CD4-positive, alpha-beta T cell treated with Interleukin-15 for 1 hour (primary cell): ENCODE measurements around the gene CEACAM18.
"Not testable (repeated sequence)": the region's sequence is repeated elsewhere in the genome, so short reads cannot be mapped to it uniquely, and the experiment has no call there.

Source experiments
- DNase-seq: peaks from one replicate; pipeline ENCODE4 v3.0.0-alpha.2; 2020

The CEACAM18 gene

DNA sequence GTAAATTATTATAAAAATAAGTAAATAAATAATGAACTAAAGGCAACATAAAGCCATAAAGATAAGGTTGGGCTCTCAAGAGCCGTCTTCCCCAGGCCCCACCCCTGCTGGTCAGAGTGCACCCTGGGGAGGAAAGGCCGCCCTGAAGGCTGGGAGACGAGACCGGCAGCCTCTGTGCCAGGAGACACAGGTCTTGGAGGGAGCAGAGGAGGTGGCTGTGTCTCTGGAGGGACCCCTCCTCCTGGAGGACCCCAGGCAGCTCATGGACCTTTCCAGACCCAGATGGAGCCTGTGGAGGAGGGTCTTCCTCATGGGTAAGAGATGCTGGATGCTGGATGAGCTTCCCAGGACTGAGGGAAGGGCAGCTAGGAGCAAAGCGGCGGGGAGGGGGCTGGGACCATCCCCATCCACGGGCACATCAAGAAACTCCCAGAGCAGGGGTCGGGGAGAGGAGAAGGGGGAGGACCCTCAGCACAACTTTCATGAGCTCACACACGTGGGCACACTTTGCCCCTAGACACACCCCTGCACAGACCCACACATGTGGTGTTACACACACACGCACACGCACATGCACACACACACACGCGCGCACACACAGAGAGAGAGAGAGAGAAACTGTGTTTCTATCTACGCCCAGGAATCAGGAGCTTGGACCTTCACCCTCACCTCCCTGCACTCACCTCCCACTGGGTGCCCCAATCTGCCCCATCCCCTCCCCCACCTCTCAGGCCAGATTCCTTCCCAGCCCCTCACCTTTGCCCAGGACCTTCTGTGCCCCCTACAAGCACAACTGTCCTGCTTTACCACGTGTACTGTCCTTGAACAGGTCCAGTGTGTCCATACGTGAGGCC is at the start of gene CEACAM18:
CEACAM18 (plus strand) TSS at position 159 of the 854 bp plus-strand sequence.
- DNase-seq, result no peak

DNA sequence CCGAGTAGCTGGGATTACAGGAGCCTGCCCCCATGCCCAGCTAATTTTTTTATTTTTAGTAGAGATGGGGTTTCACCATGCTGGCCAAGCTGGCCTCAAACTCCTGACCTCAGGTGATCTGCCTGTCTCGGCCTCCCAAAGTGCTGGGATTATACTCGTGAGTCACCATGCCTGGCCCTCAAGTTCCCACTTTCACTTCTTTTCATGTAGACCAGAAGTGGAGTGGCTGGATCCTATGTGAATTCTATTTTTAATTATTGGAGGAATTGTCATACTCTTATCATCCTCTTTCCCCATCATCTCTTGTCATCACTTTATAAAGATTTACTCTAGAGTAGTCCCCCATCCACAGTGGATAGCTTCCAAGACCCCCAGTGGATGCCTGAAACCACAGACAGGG is 48.1 kb upstream of the CEACAM18 start:
- no peak for DNase-seq

DNA sequence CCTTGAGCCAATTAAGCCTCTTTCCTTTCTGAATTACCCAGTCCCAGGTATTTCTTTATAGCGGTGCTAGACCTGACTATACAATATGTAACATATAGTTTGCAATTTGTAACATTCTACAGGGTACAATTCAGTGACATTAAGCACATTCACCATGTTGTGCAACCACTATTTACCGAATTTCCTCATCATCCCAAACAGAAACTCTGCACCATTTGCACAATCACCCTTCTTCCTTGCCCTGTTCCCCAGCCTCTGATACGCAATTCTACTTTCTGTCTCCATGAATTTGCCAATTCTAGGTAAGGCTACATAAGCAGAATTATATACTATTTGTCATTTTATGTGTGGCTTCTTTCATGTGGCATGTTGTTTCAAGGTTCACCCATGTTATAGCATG is 47.2 kb upstream of the CEACAM18 start:
- no peak for DNase-seq

DNA sequence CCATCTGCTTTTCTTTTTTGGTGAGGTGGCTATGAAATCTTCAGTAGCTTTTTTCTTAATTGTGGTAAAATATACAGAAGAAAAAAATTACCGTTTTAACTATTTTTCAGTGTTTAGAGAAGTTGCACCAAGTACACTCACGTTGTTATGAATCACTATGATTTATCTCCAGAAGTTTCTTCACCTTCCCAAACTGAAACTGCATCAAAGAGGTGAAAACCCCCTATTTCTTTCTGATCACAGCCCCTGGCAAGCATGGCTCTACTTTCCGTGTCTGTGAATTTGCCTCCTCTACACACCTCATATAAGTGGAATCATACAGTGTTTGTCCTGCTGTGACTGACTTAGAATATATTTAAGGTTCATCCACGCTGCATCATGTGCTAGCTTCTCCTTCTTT is 45.3 kb upstream of the CEACAM18 start:
- no peak for DNase-seq

DNA sequence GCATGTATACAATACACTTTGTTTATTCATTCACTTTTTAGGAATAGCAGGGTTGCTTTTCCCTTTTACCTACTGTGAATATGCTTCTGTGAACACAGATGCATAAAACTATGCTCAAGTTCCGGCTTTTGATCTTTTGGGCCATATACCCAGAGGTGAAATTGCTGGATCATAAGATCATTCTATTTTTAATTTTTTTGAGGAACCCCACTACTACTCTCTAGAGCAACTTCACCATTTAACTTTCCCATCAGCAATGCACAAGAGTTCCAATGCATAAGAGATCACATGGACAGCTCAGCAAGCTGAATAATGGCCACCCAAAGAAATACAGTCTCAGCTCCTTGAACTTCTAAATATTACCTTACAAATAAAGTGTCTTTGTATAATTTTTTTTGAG is 43.9 kb upstream of the CEACAM18 start:
- no peak for DNase-seq

DNA sequence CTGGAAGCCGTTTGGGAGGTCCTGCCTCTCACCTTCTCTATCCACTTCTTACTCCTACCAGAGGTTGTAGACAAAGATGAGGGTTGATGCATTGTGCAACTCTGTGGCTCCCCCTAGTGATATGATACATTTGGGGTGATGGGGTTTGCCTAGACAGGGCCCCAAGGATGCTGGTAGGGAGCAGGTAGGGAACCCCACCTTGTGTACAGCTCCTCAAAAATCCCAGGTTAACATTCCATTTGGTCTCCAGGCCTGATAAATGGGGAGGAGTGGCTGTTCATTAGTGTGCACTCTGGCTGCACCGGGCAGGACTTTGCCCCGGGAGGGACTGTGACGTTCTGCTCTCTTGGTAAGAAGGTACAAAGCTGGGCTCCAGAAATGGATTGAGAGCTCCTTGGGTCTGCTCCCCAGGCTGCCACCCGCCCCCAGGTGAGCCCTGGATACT is 39.3 kb upstream of the CEACAM18 start:
- DNase-seq, result peak; percentile 38

DNA sequence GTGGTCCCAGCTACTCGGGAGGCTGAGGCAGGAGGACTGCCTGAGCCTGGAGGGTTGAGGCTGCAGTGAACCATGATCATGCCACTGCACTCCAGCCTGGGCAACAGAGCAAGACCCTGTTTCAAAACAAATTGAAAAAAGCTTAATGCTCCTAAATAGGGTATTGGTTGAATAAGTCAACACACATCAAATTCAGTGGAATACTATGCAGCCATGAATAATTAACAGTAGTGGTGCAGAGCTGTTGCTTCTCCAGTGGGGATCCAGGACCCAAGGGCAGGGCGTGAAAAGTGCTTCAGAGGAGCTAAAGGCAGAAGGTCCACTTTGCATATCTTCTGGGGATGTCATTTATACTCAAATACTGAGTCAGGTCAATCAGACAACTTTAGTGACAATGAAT is 38.3 kb upstream of the CEACAM18 start:
- DNase-seq, result no peak

DNA sequence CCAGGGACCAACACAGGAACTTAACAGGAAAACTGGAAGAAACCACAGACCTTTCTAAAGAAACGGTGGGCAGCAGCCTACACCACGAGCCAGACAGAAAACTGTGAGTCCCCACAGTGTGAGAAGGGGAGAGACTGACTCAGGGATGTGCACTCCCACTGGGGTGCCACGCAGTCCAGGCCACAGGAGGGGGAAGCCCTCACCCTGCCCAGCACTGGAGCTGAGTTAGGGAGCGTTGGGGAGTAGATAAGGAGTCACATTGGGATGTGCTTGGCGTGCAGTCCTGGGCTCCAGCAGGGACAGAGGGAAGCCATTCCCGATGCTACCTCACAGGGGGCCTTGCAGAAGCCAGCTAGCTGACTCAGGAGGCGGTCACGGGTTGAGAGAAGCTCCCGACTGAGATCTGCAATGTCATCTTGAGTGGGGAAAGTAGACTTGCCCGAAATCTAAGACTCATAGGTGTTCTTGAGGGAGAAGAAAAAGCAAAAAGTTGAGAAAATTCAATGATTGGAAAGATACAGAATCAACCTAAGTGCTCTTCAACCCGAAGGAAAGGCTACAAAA is 37.4 kb upstream of the CEACAM18 start:
- DNase-seq, result peak; percentile 36

DNA sequence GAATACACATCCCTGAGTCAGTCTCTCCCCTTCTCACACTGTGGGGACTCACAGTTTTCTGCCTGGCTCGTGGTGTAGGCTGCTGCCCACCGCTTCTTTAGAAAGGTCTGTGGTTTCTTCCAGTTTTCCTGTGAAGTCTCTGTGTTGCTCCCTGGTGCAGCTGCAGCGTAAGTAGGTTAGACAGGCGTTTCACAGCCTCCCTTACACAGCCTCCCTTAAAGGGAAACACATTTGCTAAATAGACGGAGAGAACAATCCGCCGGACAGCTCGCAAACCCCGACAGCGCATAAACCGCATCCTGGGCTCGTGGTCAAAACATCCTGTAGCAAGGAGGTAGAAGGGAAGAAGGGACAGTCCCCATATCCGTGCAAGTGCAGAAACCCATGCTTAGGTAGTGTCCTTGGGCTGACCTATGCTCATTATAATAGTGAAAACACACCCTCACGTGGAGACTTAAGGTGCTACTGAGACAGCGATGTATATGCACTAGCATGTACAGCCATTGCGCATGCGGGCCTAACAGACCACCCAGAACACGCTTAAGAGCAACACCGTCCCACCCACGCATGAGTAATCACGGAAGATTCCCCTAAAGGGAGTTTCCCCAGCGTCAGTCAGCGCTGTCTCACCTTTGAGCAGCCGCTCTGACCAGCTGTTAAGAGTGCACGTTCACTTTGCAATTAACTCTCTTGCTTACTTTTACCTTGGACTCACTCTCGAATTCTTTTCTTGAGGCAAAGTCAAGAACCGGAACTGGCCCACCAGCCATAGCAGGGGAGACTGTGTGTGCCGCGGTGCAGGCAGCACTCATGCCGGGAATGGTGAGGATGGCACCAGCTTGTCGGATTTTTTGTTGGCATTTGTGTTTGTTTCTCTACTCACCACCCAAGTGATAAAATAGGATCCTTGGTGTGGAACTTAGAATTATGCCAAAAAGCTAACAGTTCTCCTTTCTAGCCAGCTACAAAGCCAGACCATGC is 36.6 kb upstream of the CEACAM18 start:
- DNase-seq, result peak; percentile 89

DNA sequence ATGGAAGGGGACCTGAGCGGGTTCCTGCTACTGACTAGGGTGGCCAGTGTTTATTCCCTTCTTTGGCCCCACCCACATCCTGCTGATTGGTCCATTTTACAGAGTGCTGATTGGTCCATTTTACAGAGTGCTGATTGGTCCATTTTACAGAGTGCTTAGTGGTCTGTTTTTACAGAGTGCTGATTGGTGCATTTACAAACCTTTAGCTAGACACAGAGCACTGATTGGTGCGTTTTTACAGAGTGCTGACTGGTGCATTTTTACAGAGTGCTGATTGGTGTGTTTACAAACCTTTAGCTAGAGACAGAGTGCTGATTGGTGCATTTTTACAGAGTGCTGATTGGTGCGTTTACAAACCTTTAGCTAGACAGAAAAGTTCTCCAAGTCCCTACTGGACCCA is 30.8 kb upstream of the CEACAM18 start:
- DNase-seq, result not testable (repeated sequence)

DNA sequence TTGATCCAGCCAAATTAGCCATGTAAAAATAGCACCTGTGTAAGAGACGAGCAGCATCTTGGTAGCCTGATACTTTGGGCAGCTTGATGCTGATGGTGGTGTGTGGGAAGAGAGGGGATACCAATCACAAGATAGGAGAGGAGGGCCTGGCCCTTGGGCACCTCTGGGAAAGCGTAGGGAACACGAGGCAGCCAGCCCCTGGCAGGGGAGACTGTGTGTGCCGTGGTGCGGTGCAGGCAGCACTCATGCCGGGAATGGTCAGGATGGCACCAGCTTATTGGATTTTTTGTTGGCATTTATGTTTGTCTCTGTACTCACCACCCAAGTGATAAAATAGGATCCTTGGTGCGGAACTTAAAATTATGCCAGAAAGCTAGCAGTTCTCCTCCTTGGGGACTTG is 30.3 kb upstream of the CEACAM18 start:
- no peak for DNase-seq

DNA sequence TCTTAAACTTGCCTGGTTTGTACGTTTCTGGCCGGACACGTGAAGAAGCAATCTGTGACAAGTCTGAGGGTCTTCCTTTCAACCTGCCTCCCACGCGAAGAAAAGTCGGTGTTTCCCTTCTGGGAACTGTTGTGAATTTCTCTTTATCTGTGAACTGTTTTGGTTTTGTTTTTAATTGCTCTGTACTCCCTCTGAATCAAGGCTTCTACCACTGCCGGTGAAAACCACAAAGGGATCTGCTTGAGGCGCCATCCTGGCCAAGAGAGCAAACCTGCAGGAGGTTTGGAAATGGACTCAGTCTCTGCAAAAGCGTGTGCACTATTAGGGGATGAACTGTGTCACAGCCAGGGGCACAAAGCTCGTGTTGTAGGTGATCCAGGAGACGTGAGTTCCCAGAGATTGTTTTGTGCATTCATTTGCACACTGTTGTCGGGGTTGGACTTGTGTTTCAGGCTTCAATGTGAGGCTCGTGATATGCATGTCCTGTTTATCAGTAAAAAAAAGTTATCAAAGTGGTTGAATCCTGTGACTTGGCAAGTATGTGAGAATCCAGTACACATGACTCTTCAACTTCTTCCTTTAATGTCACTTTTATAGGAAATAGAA is 29.8 kb upstream of the CEACAM18 start:
- no peak for DNase-seq

DNA sequence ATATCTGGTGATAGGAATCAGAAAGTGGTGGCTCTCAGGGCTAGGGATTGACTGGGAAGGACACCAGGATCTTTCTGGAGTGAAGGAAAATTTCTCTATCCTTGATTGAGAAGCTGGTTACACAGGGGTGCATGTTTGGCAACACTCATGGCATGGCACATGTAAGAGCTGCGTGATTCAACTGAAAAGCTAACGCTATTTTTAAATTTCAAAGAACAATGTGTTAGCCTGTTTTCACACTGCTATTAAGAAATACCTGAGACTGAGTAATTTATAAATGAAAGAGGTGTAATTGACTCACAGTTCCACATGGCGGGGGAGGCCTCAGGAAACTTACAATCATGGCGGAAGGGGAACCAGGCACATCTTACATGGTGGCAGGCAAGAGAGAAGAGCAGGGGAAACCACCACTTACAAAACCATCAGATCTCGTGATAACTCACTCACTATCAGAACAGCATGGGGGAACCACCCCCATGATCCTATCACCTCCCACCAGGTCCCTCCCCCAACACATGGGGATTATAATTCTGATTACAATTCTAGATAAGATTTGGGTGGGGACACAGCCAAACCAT is 27.5 kb upstream of the CEACAM18 start:
- DNase-seq, result no peak

DNA sequence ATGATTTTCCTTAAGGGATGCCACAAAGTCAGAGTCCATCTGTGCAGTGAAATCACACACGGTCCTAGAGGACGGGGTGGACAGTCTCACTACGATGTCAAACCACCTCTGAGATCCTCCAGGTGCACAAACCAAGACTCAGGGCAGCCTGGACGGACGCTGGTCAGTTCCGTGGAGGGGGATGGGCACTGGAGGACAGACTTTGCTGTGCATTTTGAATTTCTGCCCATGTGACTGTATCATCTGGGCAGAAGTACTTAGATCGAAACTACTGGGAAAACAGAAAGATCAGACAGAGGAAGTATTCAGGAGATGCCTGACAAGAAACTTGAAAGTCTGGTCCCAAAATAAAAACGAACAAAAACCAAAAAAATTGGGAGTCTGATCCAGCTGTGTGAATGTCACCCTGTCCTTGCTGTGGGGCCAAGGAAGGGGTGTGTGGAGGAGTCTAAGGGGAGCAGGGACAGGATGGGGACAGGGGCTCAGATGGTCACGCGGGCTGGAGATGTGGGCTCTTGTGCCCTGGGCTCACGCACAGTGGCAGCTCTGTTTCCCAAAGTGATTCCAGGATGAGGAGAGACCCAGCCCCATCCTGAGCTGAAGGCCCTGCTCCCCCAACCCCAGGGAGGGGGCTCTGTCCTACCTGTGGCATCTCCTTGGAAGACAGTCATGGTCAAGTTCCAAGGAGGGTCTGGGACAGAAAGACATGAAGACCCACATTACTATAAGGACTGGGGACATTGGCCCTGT is 21.6 kb upstream of the CEACAM18 start:
- DNase-seq, result no peak

DNA sequence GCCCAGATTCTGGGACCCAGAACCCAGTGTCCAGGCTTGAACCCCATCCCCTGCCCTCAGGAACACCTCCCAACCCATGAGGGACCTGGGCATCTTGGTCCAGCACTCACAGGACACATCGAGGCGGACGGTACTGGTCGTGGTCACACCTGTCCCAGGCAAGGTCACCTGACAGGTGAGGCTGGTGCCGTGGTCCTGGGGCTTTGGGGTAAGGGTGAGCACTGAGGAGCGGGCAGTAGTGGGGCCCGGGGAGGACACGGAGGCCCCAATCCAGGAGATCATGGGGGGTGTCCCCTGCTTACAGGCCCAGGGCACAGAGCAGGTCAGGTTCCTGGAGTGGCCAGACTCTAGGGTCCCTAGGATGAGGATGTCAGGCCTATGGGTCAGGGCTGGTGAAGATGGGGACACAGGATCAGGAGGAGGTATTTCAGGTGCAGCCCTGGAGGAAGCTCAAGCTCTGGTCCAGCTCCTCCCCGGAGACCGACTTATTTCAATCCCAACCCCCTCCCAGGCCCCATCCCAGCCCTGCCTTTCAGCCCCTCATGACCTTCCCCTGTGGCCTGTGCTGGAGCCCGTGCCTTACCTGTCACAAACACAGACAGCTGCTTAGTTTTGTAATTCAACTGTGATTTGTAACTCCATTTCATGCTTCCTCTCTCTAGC is 20.9 kb upstream of the CEACAM18 start:
- no peak for DNase-seq

DNA sequence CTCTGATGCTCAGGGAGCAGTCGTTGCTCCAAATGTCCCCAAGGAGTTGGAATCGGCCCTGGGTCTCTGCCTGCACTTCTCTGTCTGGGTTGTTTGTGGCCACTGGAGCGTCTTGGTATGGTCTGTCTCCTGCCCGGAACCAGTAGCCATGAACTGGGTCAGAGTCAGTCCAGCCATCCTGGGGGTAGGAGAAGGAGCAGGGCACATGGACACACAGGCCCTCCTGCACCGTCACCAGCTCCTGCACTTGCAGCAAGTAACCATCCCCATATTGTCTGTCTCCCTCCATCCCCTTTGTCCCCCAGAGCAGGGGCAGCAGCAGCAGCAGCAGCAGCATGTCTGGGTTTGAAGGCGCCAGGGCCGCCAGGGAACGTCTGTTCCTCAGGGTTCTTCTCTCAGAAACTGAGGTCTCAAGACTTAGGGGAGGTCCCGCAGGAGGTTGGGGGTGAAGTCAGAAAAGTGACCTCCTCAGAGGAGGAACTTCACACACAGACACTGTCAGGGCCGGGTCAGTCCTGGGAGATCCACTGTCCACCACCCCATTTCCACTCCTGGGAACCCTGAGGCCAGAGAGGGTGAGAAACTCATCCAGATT is 20.2 kb upstream of the CEACAM18 start, which contains the start of gene SIGLEC8:
SIGLEC8 (minus strand) TSS at position 404 of the 595 bp plus-strand sequence; CDS start at position 337, 67 bp downstream.
- no peak for DNase-seq

DNA sequence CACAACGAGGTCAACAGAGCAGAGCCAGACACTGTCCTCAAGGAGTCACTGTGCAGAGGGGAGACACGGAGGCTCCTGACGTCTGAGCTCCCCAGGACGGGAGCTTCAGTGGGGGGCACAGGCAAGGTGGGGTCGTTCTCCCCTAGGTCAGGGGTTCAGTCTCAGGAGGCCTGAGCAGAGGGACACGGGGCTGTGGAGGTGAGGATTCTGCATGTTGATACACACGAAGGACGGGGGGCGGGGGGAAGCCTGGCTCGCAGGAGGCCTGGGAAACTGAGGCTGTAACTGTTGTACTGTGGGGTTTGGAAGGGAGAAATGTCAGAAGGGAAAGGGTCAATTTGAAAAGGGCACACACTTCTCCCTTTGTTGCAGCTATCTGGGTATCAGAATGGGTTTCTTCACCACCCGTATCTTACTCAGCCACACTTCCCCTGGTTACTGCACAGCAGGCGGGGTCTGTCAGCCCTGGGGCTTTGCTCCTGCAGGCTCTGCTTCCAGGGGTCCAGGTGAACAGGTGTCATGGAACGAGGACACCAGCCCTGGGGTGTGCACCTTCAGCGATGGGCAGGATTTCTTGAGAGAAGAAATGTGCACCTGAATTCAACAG is 19.3 kb upstream of the CEACAM18 start:
- DNase-seq, result no peak

DNA sequence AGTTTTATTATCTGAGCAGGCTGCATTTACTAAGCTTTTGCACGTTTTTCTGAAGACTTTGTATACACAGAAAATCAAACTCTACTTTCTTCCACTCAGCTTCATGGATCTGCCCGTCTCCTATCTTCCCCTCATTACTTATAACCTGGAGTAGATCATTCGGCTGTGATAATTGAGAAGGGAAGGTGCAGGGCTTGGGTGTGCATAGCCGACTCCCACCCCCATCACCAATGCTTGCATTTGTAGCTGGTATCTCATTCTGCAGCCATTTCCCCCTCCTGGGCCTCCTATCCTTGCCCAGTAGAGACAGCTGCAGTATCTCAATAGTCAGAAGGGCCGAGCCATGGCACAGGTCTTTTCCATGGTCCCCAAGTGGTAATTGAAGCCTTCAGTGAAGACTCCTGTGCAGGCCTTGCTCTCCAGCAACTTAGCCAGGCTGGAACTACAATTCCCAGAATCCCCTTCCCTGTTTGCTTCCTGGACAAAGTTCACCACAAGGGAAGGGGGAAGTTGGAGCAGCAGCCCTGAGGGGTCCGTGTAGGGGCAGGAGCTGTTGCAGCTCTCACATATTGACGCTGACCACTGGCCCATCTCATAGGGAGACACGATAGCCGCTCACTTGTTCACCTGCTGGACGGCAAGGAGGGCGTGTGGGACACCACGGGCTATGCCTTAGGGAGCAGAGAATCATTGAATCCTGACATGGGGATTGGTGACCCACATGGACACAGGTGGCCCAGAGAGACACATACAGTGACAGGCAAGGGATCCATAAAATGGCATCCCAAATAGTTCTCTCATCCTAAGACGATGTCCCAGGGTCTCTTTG is 18.0 kb upstream of the CEACAM18 start:
- DNase-seq, result no peak

DNA sequence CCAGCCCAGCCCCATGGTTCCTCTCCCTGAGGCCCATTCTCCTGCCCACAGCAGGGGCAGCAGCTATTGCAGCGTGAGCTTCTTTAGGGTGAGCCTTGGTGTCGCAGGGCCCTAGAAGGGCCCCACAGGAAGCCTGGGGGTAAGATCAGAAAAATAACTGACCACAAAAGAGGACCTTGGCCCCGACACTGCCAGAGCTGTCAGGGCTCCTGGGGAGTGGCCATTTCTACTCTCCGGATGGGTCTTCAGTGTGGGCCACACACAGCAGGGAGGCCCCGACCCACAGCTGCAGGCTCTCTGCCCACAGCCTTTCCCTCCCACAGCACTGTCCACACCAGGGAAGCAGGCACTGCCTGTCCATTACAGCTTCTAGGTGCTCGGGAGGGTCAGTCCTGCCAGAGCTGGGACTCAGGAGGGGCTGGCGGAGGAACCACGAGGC is 16.6 kb upstream of the CEACAM18 start:
- DNase-seq, result no peak
